OCI-LY3 (cell line): ENCODE data around the gene SMIM38.

Experiments used
- H2AFZ ChIP-seq: fragments of 200-600, 300-600 bp; shearing (Covaris generic); 2 replicates; pipeline ENCODE4 v1.6.0; 2014; ENCODE audit warnings: antibody characterized with exemption, low read depth, low read length
- H3K27ac ChIP-seq: fragments of 200-600, 300-600 bp; sonication (generic); 2 replicates; pipeline ENCODE4 v1.5.1; 2014; ENCODE audit warnings: mild to moderate bottlenecking, low read length, moderate library complexity, mixed read lengths
- H3K27me3 ChIP-seq: fragments of 200-600, 300-600 bp; sonication (generic); 2 replicates; pipeline ENCODE4 v1.6.1; 2014; ENCODE audit warnings: low read depth, low read length, mixed read lengths
- H3K36me3 ChIP-seq: fragments of 200-600, 300-600 bp; sonication (generic); replicated peaks from 2 replicates; pipeline ENCODE3; 2014; ENCODE audit warnings: low read depth, low read length, mixed read lengths
- H3K4me1 ChIP-seq: fragments of 300-600, 200-600 bp; sonication (generic); 2 replicates; pipeline ENCODE4 v1.6.1; 2014; ENCODE audit warnings: low read length, mixed read lengths
- H3K4me2 ChIP-seq: fragments of 200-600, 300-600 bp; sonication (generic); 2 replicates; pipeline ENCODE4 v1.6.1; 2014; ENCODE audit warnings: low read length, mixed read lengths
- H3K4me3 ChIP-seq: fragments of 300-600, 200-600 bp; sonication (generic); 2 replicates; pipeline ENCODE4 v1.5.1; 2014; ENCODE audit warnings: antibody characterized with exemption, mild to moderate bottlenecking, low read length, moderate library complexity
- H3K79me2 ChIP-seq: fragments of 300-600, 200-600 bp; shearing (Covaris generic); 2 replicates; pipeline ENCODE4 v1.6.1; 2014; ENCODE audit warnings: mild to moderate bottlenecking, low read length, mixed read lengths
- H3K9ac ChIP-seq: fragments of 300-600, 200-600 bp; shearing (Covaris generic); 2 replicates; pipeline ENCODE4 v1.6.0; 2014; ENCODE audit warnings: mild to moderate bottlenecking, low read length, moderate library complexity
- H3K9me3 ChIP-seq: fragments of 200-600, 300-600 bp; shearing (Covaris generic); 2 replicates; pipeline ENCODE4 v1.6.1; 2014; ENCODE audit warnings: low read length, mixed read lengths; ENCODE audit not compliant: insufficient read depth
- H4K20me1 ChIP-seq: fragments of 200-600, 300-600 bp; sonication (generic); 2 replicates; pipeline ENCODE4 v1.6.1; 2016; ENCODE audit warnings: low read length, mixed read lengths; ENCODE audit not compliant: insufficient read depth
- EZH2phosphoT487 ChIP-seq: fragments of 200-600 bp; shearing (Covaris generic); IDR thresholded peaks from 2 replicates; pipeline ENCODE4 v1.6.1; 2018; ENCODE audit warnings: antibody characterized with exemption, mixed run types, low read depth
- TF ChIP-seq, protein P1 (sequence below): fragments of 200-600, 300-600 bp; sonication (generic); IDR thresholded peaks from 2 replicates; pipeline ENCODE4 v1.5.1; 2014; ENCODE audit warnings: antibody characterized with exemption, low read length, low read depth

SMIM38 gene

DNA sequence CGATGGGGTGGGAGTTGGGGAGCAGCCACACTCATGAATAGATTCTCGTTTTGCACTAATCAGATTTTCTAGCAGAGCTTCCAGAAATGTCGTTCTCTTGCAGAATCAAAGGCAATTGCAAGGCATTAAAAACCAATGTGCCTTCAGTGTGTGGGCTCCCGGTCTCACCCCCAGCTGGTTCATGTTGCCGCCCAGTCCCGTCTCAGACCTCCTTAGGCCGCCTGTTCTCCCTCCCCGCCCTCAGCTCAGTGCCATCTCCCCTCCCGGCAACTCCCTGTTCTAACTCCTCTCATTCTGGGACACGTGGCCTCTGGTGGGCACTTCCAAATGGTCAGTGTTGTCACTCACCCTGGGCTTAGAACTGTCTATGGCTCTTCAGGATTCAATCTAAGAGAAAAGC lies 42.5 kb upstream of the SMIM38 start:
- H3K9ac ChIP-seq: no peak overlapping the region
- H3K4me1 ChIP-seq: no peaks in the 10 kb centered on the region
- H3K79me2 ChIP-seq: no peaks in the 10 kb centered on the region
- H4K20me1 ChIP-seq: no peaks in the 10 kb centered on the region
- no peaks in the 10 kb centered on the region for H3K27me3 ChIP-seq
- no peaks in the 10 kb centered on the region for H3K9me3 ChIP-seq
- no peaks in the 10 kb centered on the region for H3K36me3 ChIP-seq
- H2AFZ ChIP-seq: no peak overlapping the region
- TF ChIP-seq, protein P1, sequence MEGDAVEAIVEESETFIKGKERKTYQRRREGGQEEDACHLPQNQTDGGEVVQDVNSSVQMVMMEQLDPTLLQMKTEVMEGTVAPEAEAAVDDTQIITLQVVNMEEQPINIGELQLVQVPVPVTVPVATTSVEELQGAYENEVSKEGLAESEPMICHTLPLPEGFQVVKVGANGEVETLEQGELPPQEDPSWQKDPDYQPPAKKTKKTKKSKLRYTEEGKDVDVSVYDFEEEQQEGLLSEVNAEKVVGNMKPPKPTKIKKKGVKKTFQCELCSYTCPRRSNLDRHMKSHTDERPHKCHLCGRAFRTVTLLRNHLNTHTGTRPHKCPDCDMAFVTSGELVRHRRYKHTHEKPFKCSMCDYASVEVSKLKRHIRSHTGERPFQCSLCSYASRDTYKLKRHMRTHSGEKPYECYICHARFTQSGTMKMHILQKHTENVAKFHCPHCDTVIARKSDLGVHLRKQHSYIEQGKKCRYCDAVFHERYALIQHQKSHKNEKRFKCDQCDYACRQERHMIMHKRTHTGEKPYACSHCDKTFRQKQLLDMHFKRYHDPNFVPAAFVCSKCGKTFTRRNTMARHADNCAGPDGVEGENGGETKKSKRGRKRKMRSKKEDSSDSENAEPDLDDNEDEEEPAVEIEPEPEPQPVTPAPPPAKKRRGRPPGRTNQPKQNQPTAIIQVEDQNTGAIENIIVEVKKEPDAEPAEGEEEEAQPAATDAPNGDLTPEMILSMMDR: no peak
- no peak for TF ChIP-seq EZH2phosphoT487
- H3K27ac ChIP-seq: no peak overlapping the region
- no peak overlapping the region for H3K4me2 ChIP-seq
- H3K4me3 ChIP-seq: no peak overlapping the region

DNA sequence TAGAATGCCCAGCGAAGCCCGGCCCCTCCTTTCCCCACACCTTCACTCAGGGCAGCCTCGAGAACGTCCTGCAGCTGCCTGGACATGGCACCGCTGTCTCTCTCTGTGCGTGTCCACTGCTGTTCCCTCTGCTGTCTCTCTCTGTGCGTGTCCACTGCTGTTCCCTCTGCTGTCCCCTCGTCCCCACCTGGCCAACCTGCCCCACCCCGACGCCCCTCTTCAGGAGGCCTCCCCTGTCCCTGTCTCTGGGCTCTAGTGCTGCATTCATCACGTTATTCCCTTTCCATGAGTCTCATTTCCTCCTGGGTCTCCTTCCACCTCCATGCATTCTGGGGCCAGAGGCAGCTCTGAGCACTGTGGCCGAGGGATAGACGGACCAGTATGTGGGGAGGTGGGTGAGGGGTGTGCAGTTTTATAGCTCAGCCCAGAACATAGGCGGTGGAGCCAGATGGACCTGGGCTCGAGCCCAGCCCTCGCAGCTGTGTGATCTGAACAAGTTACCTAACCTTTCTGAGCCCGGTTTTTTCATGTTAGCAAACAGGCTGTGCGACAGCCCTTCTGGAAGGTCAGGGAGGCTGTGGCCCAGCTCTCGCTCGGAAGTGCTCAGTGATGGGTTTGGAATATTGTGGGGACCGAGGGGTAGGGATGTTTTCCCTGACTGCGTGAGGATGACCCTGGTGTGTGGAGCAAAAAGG lies 41.9 kb upstream of the SMIM38 start:
- H2AFZ ChIP-seq: no peak overlapping the region
- H4K20me1 ChIP-seq: no peaks in the 10 kb centered on the region
- H3K79me2 ChIP-seq: no peaks in the 10 kb centered on the region
- no peak for TF ChIP-seq EZH2phosphoT487
- TF ChIP-seq, protein P1: no peak
- H3K36me3 ChIP-seq: no peaks in the 10 kb centered on the region
- no peak overlapping the region for H3K27ac ChIP-seq
- H3K4me3 ChIP-seq: no peak overlapping the region
- no peaks in the 10 kb centered on the region for H3K9me3 ChIP-seq
- no peak overlapping the region for H3K4me2 ChIP-seq
- H3K27me3 ChIP-seq: no peaks in the 10 kb centered on the region
- H3K4me1 ChIP-seq: no peaks in the 10 kb centered on the region
- no peak overlapping the region for H3K9ac ChIP-seq

DNA sequence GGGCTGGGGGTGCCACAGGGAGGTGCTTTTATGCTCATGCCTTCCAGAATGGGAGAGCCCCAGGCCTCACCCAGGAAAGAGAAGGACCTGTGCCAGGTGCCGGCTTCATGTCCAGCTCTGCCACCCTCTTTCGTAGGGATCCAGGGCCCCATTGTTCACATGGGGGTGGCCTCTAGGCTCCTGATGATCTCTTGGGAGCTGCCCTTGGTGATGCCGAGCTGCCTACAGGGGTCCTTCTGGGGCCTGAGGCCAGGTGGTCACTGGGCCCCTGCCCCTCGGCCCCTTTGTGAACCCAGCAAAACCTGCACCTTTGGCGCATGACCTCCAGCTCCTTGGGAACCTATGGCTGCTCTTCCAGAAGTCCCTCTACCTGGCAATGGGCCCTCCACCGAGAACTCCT lies 41.4 kb upstream of the SMIM38 start:
- H4K20me1 ChIP-seq: no peaks in the 10 kb centered on the region
- H3K27ac ChIP-seq: no peak overlapping the region
- H3K4me3 ChIP-seq: no peak overlapping the region
- no peak overlapping the region for H2AFZ ChIP-seq
- H3K36me3 ChIP-seq: no peaks in the 10 kb centered on the region
- no peaks in the 10 kb centered on the region for H3K9me3 ChIP-seq
- no peaks in the 10 kb centered on the region for H3K4me1 ChIP-seq
- H3K4me2 ChIP-seq: no peak overlapping the region
- no peak overlapping the region for H3K9ac ChIP-seq
- H3K79me2 ChIP-seq: no peaks in the 10 kb centered on the region
- TF ChIP-seq, protein P1: no peak
- no peak for TF ChIP-seq EZH2phosphoT487
- H3K27me3 ChIP-seq: no peaks in the 10 kb centered on the region

DNA sequence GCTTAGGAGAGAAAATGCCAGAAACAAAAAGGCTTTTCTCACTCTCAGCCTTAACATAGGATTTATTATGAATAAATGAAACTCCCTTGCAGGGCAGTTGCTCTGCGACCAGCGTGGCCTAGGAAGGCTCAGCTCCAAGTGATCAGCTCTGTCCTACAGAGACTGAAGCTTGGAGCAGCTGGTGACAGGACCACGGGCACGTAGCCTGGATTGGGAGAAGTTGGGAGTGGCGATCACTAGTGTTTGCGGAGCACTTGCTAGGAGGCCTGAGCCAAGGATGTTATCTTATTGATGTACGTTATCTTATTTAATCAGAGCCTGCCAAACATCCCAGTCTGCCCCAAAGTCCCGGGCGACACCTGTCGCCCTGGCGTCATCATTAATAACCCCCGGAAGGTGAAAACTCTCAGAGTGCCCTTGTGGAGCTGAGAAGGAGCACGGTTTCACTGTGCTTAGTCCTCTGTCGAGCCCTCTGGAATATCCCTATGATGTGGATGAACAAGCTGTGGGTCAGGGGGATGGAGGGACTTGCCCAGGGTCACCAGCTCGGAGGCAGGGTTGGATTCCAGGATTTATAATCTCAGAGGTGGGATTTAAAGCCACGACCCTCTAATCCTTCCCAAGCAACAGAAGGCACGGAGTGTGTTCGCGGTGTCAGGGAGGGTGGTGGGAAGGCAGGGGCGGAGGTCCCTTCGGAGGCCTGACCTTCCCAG lies 40.8 kb upstream of the SMIM38 start:
- no peaks in the 10 kb centered on the region for H3K36me3 ChIP-seq
- no peaks in the 10 kb centered on the region for H3K27me3 ChIP-seq
- H3K4me2 ChIP-seq: no peak overlapping the region
- H3K9ac ChIP-seq: no peak overlapping the region
- H2AFZ ChIP-seq: no peak overlapping the region
- no peak overlapping the region for H3K27ac ChIP-seq
- TF ChIP-seq EZH2phosphoT487: no peak
- TF ChIP-seq, protein P1: no peak
- H4K20me1 ChIP-seq: no peaks in the 10 kb centered on the region
- no peaks in the 10 kb centered on the region for H3K79me2 ChIP-seq
- no peak overlapping the region for H3K4me3 ChIP-seq
- no peaks in the 10 kb centered on the region for H3K9me3 ChIP-seq
- H3K4me1 ChIP-seq: no peaks in the 10 kb centered on the region
